HL-60 (cell line): ENCODE results near the gene PXDN.

Experiments used
- GABPA ChIP-seq: IDR thresholded peaks from 2 replicates; pipeline ENCODE4 v1.6.1; 2012; ENCODE audit warnings: low read depth
- POLR2AphosphoS5 ChIP-seq: IDR thresholded peaks from 2 replicates; pipeline ENCODE4 v1.6.1; 2012; ENCODE audit warnings: low read depth
- REST ChIP-seq: IDR thresholded peaks from 2 replicates; pipeline ENCODE4 v1.6.1; 2012; ENCODE audit warnings: low read depth; ENCODE audit not compliant: insufficient replicate concordance
- SPI1 ChIP-seq: IDR thresholded peaks from 2 replicates; pipeline ENCODE4 v1.6.1; 2012; ENCODE audit warnings: low read depth, mild to moderate bottlenecking, borderline replicate concordance
- TF ChIP-seq, protein P1 (sequence below): IDR thresholded peaks from one replicate; pipeline ENCODE4 v1.5.1; 2011; ENCODE audit warnings: low read length, control low read depth, inconsistent platforms; ENCODE audit not compliant: insufficient read depth

- TF ChIP-seq POLR2AphosphoS5, result no peak
- TF ChIP-seq, protein P1, sequence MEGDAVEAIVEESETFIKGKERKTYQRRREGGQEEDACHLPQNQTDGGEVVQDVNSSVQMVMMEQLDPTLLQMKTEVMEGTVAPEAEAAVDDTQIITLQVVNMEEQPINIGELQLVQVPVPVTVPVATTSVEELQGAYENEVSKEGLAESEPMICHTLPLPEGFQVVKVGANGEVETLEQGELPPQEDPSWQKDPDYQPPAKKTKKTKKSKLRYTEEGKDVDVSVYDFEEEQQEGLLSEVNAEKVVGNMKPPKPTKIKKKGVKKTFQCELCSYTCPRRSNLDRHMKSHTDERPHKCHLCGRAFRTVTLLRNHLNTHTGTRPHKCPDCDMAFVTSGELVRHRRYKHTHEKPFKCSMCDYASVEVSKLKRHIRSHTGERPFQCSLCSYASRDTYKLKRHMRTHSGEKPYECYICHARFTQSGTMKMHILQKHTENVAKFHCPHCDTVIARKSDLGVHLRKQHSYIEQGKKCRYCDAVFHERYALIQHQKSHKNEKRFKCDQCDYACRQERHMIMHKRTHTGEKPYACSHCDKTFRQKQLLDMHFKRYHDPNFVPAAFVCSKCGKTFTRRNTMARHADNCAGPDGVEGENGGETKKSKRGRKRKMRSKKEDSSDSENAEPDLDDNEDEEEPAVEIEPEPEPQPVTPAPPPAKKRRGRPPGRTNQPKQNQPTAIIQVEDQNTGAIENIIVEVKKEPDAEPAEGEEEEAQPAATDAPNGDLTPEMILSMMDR, result no peak
- no peak for TF ChIP-seq GABPA
- no peak for TF ChIP-seq SPI1
- TF ChIP-seq REST, result no peak
These were observed 67.1 kb downstream of the PXDN start for GRCh38 chr2:1676913-1677820.
